Fibroblast of the conjunctiva (primary cell): ENCODE measurements around the gene SLC2A1.
A peak's percentile ranks its signal among the peaks of the same experiment; 100 is the strongest.
"Not testable (repeated sequence)": the region's sequence is repeated elsewhere in the genome, so short reads cannot be mapped to it uniquely, and the experiment has no call there.

Experiments
- DNase-seq: peaks from one replicate; pipeline ENCODE4 v3.0.0-alpha.2; 2010; ENCODE audit warnings: low read depth

The SLC2A1 gene

GRCh38 chr1:42928859-42929258 is 29.8 kb downstream of the SLC2A1 start:
- DNase-seq: no peak

- DNase-seq: no peak
Observed at GRCh38 chr1:42927920-42928505, 30.7 kb downstream of the SLC2A1 start.

- no peak for DNase-seq
Observed at GRCh38 chr1:42927274-42927841, 31.3 kb downstream of the SLC2A1 start.

GRCh38 chr1:42926879-42927242 is 31.8 kb downstream of the SLC2A1 start:
- no peak for DNase-seq

GRCh38 chr1:42926235-42926878 is 32.3 kb downstream of the SLC2A1 start:
- no peak for DNase-seq

- DNase-seq: no peak
Observed at GRCh38 chr1:42924851-42925760, 33.6 kb downstream of the SLC2A1 start.

GRCh38 chr1:42924082-42924850 is 34.4 kb downstream of the SLC2A1 start:
- peak; percentile 72 for DNase-seq

GRCh38 chr1:42923367-42924081 is 35.1 kb downstream of the SLC2A1 start:
- no peak for DNase-seq

- peak; percentile 43 for DNase-seq
Observed at GRCh38 chr1:42922687-42923366, 35.8 kb downstream of the SLC2A1 start.

- no peak for DNase-seq
Observed at GRCh38 chr1:42921769-42922168, 36.9 kb downstream of the SLC2A1 start.

GRCh38 chr1:42919651-42920050 is 39.0 kb downstream of the SLC2A1 start:
- DNase-seq: not testable (repeated sequence)

- no peak for DNase-seq
Observed at GRCh38 chr1:42917241-42917495, 41.5 kb downstream of the SLC2A1 start.

- DNase-seq: no peak
Observed at GRCh38 chr1:42915456-42915855, 43.2 kb downstream of the SLC2A1 start.

GRCh38 chr1:42914092-42914627 is 44.5 kb downstream of the SLC2A1 start:
- no peak for DNase-seq

- peak; percentile 73 for DNase-seq
Observed at GRCh38 chr1:42913426-42914091, 45.1 kb downstream of the SLC2A1 start.

GRCh38 chr1:42910985-42911384 is 47.7 kb downstream of the SLC2A1 start:
- no peak for DNase-seq

- no peak for DNase-seq
Observed at GRCh38 chr1:42908046-42908445, 50.6 kb downstream of the SLC2A1 start.

- DNase-seq: no peak
Observed at GRCh38 chr1:42904434-42904833, 54.2 kb downstream of the SLC2A1 start.

- not testable (repeated sequence) for DNase-seq
Observed at GRCh38 chr1:42899960-42900359, 58.7 kb downstream of the SLC2A1 start.
